Airway epithelial cell (primary cell): Measurements from ENCODE around the gene GAGE12G. TPM values are rescaled to one million over a fixed set of nuclear protein-coding genes. Genes with fewer than 3 reads are reported as not detected.

ENCODE experiments used
- total RNA-seq: library from RNA; depleted of rRNA; stranded (reverse); fragments of >200 nt; gene quantifications from 2 replicates; pipeline ENCODE4 v1.2.3, GENCODE V29; 2015

The GAGE12G gene
- total RNA-seq: not detected in 2 replicates

GRCh38 chrX:49570100-49570499 is at the start of gene GAGE12G:
Gene GAGE12G, plus strand, starts transcription at chrX:49570400. Its CDS starts 1,155 bp downstream, at chrX:49571555.

GRCh38 chrX:49531877-49532276 is 38.3 kb upstream of the GAGE12G start, which contains the start of gene GAGE12C:
Gene GAGE12C, plus strand, starts transcription at chrX:49532177. Its CDS starts 1,155 bp downstream, at chrX:49533332.

GRCh38 chrX:49541433-49541832 is 28.8 kb upstream of the GAGE12G start, which contains the start of gene GAGE12D:
Gene GAGE12D, plus strand, starts transcription at chrX:49541733. Its CDS starts 1,155 bp downstream, at chrX:49542888.

GRCh38 chrX:49550989-49551388 is 19.2 kb upstream of the GAGE12G start, which contains the start of gene GAGE12E:
Gene GAGE12E, plus strand, starts transcription at chrX:49551289. Its CDS starts 1,155 bp downstream, at chrX:49552444.

DNA sequence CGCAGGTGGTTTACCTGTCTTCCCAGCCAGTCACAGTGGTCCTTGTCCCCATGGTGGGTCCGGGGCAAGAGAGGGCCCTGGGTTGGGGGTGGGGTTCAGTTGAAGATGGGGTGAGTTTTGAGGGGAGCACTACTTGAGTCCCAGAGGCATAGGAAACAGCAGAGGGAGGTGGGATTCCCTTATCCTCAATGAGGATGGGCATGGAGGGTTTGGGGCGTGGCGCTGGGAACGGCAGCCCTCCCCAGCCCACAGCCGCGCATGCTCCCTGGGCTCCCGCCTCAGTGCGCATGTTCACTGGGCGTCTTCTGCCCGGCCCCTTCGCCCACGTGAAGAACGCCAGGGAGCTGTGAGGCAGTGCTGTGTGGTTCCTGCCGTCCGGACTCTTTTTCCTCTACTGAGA is 9.7 kb upstream of the GAGE12G start, which contains the start of gene GAGE12F:
Gene GAGE12F (plus strand): TSS at position 301 of the 400 bp plus-strand sequence. CDS start 1,155 bp downstream, outside the sequence.

GRCh38 chrX:49579649-49580048 is 9.4 kb downstream of the GAGE12G start, which contains the start of gene GAGE12H:
Gene GAGE12H, plus strand, starts transcription at chrX:49579949. Its CDS starts 1,155 bp downstream, at chrX:49581104.

DNA sequence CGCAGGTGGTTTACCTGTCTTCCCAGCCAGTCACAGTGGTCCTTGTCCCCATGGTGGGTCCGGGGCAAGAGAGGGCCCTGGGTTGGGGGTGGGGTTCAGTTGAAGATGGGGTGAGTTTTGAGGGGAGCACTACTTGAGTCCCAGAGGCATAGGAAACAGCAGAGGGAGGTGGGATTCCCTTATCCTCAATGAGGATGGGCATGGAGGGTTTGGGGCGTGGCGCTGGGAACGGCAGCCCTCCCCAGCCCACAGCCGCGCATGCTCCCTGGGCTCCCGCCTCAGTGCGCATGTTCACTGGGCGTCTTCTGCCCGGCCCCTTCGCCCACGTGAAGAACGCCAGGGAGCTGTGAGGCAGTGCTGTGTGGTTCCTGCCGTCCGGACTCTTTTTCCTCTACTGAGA is 19.0 kb downstream of the GAGE12G start, which contains the start of gene GAGE2A:
Gene GAGE2A (plus strand): TSS at position 301 of the 400 bp plus-strand sequence. CDS start 1,155 bp downstream, outside the sequence.

DNA sequence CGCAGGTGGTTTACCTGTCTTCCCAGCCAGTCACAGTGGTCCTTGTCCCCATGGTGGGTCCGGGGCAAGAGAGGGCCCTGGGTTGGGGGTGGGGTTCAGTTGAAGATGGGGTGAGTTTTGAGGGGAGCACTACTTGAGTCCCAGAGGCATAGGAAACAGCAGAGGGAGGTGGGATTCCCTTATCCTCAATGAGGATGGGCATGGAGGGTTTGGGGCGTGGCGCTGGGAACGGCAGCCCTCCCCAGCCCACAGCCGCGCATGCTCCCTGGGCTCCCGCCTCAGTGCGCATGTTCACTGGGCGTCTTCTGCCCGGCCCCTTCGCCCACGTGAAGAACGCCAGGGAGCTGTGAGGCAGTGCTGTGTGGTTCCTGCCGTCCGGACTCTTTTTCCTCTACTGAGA is 28.5 kb downstream of the GAGE12G start, which contains the start of gene GAGE1:
Gene GAGE1 (plus strand): TSS at position 301 of the 400 bp plus-strand sequence. CDS start 1,155 bp downstream, outside the sequence.

Other genes with a start within 250 kb of the GAGE12G start
- gene GAGE12J, start 248.4 kb upstream of the GAGE12G start, total RNA-seq: not detected in 2 replicates
- gene GAGE13, start 238.8 kb upstream of the GAGE12G start, total RNA-seq: not detected in 2 replicates
- gene GAGE12C, start 38.2 kb upstream of the GAGE12G start, total RNA-seq: not detected in 2 replicates
- gene GAGE12D, start 28.7 kb upstream of the GAGE12G start, total RNA-seq: not detected in 2 replicates
- gene GAGE12E, start 19.1 kb upstream of the GAGE12G start, total RNA-seq: not detected in 2 replicates
- gene GAGE12F, start 9.6 kb upstream of the GAGE12G start, total RNA-seq: not detected in 2 replicates
- gene GAGE12H, start 9.5 kb downstream of the GAGE12G start, total RNA-seq: not detected in 2 replicates
- not detected in 2 replicates for gene GAGE2A, start 19.1 kb downstream of the GAGE12G start, total RNA-seq
- gene GAGE1, start 28.6 kb downstream of the GAGE12G start, total RNA-seq: not detected in 2 replicates
- not detected in 2 replicates for gene PAGE1, start 125.6 kb downstream of the GAGE12G start, total RNA-seq